AG09319 (cell line): Measurements from ENCODE around the gene MAMLD1.

ENCODE experiments used
- DNase-seq: peaks from one replicate; pipeline ENCODE4 v3.0.0-alpha.2; 2010; ENCODE audit warnings: low read depth; ENCODE audit errors: extremely low read depth
- CTCF ChIP-seq: IDR thresholded peaks from 2 replicates; pipeline ENCODE4 v1.5.1; 2011; ENCODE audit warnings: low read depth, mild to moderate bottlenecking, inconsistent platforms, low read length, moderate library complexity

The MAMLD1 gene

GRCh38 chrX:150361777-150362351 is 1.3 kb upstream of the MAMLD1 start:
- TF ChIP-seq CTCF, result no peak
- DNase-seq, result no peak

- TF ChIP-seq CTCF, result peak; percentile 13
- no peak for DNase-seq
Measured at GRCh38 chrX:150363561-150364346, 637 bp downstream of the MAMLD1 start.

GRCh38 chrX:150364347-150365050 is 1.4 kb downstream of the MAMLD1 start:
- DNase-seq, result no peak
- no peak for TF ChIP-seq CTCF

- peak; percentile 37 for TF ChIP-seq CTCF
- no peak for DNase-seq
Measured at GRCh38 chrX:150365051-150365989, 2.2 kb downstream of the MAMLD1 start.

- DNase-seq, result no peak
- TF ChIP-seq CTCF, result peak; percentile 21
Measured at GRCh38 chrX:150365990-150366911, 3.1 kb downstream of the MAMLD1 start.

GRCh38 chrX:150366951-150367545 is 3.9 kb downstream of the MAMLD1 start:
- no peak for DNase-seq
- no peak for TF ChIP-seq CTCF
